Measurements from ENCODE around the gene PAN3.

DNA sequence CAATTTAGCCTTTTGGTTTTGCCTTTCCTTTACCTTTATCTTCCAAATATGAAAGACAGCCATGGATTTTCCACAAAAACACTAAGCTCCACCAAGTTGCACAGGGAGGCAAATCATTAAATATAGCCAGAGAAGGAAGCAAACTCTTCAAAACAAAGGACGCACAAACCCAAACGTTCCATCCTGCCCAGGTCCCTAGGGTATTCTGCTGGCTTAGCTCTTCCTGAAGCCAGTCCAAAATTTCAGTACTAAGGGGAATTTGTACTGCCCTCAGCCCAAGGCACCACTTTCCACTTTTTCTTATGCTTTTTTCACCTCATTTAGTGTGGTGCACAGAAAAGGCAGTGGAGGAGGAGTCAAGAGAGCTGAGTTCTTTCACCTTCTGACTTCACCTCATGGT, 186.7 kb downstream of the PAN3 start:
- TF ChIP-seq, protein P1, sequence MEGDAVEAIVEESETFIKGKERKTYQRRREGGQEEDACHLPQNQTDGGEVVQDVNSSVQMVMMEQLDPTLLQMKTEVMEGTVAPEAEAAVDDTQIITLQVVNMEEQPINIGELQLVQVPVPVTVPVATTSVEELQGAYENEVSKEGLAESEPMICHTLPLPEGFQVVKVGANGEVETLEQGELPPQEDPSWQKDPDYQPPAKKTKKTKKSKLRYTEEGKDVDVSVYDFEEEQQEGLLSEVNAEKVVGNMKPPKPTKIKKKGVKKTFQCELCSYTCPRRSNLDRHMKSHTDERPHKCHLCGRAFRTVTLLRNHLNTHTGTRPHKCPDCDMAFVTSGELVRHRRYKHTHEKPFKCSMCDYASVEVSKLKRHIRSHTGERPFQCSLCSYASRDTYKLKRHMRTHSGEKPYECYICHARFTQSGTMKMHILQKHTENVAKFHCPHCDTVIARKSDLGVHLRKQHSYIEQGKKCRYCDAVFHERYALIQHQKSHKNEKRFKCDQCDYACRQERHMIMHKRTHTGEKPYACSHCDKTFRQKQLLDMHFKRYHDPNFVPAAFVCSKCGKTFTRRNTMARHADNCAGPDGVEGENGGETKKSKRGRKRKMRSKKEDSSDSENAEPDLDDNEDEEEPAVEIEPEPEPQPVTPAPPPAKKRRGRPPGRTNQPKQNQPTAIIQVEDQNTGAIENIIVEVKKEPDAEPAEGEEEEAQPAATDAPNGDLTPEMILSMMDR (IDR thresholded peaks at IDR 0.05), result no peak
- no peak for TF ChIP-seq POLR2AphosphoS5 (IDR thresholded peaks at IDR 0.05; ENCODE audit: insufficient read depth in 1 of 2, low read depth in 1 of 2)
